Ascending aorta (tissue), 2 donors: ENCODE measurements around the gene EFEMP2. TPM values are rescaled to one million over a fixed set of nuclear protein-coding genes. Genes with fewer than 3 reads are reported as not detected.
"Not testable (repeated sequence)": the region's sequence is repeated elsewhere in the genome, so short reads cannot be mapped to it uniquely, and the experiment has no call there.

Source experiments
- DNase-seq, 2 donors: peaks; one replicate each; pipeline ENCODE4 v3.0.0-alpha.2; 2019; ENCODE audit warnings: low spot score in 2 of 2
- H3K27ac ChIP-seq, 2 donors: fragments of 200-600 bp; sonication (generic); one replicate each; pipeline ENCODE4 v1.5.1; 2016 to 2017; ENCODE audit warnings: mild to moderate bottlenecking in 1 of 2
- H3K27me3 ChIP-seq: fragments of 200-600 bp; sonication (generic); one replicate; pipeline ENCODE4 v1.5.1; 2017
- H3K36me3 ChIP-seq, 2 donors: fragments of 200-600 bp; sonication (generic); one replicate each; pipeline ENCODE4 v1.5.1; 2016
- H3K4me1 ChIP-seq, 2 donors: fragments of 200-600 bp; sonication (generic); one replicate each; pipeline ENCODE4 v1.5.1; 2016 to 2017; ENCODE audit warnings: mild to moderate bottlenecking in 1 of 2
- H3K4me3 ChIP-seq, 2 donors: fragments of 200-600 bp; sonication (generic); one replicate each; pipeline ENCODE4 v1.5.1; 2016 to 2017; ENCODE audit warnings: mild to moderate bottlenecking in 1 of 2
- H3K9me3 ChIP-seq, 2 donors: fragments of 200-600 bp; sonication (generic); one replicate each; pipeline ENCODE4 v1.5.1; 2016
- CTCF ChIP-seq, 3 experiments: fragments of 200-600 bp in 2 of 3; fragments of 450-650 bp in 1 of 3; sonication (generic) in 2 of 3; IDR thresholded peaks; one replicate each; pipeline ENCODE4 v1.5.1; 2016 to 2019; ENCODE audit warnings: antibody characterized with exemption in 3 of 3, mild to moderate bottlenecking in 1 of 3, moderate library complexity in 1 of 3
- intact Hi-C: fragments of 100-400 bp; cut with DNase I; formaldehyde crosslinking; loops from one replicate; pipeline ENCODE4 v1.15.1; 2023
- total RNA-seq: library from RNA; depleted of rRNA; stranded (reverse); fragments of >200 nt; gene quantifications from one replicate; pipeline ENCODE4 v1.1.0, GENCODE V29; 2016

The EFEMP2 gene
- total RNA-seq, 1 donor from 2014 or later = 92.8 TPM

- DNase-seq = peak in 1 of 2 donors; percentile 70
- H3K4me3 ChIP-seq = peak overlapping the region in 1 of 2 donors; percentile 82
These were observed 21.5 kb upstream of the EFEMP2 start for GRCh38 chr11:65894034-65894591.

GRCh38 chr11:65892661-65893317, 20.2 kb upstream of the EFEMP2 start:
- no peaks in the 10 kb centered on the region for H3K27me3 ChIP-seq
- peaks cover 17 to 31% of the 10 kb centered on the region in 2 donors for H3K4me1 ChIP-seq
- peak overlapping the region; percentile 82 to 85 for H3K4me3 ChIP-seq
- no peak for DNase-seq
- H3K36me3 ChIP-seq = no peaks in the 10 kb centered on the region
- intact Hi-C loops = no loop called here
- peak overlapping the region; percentile 98 for H3K27ac ChIP-seq
- no peaks in the 10 kb centered on the region for H3K9me3 ChIP-seq
- no peak for TF ChIP-seq CTCF (IDR thresholded peaks at IDR 0.05)

More at GRCh38 chr11:65894034-65894591, 21.5 kb upstream of the EFEMP2 start:
- H3K36me3 ChIP-seq = no peaks in the 10 kb centered on the region
- no peaks in the 10 kb centered on the region for H3K9me3 ChIP-seq
- peak overlapping the region; percentile 98 for H3K27ac ChIP-seq
- intact Hi-C loops = no loop called here
- TF ChIP-seq CTCF (IDR thresholded peaks at IDR 0.05) = no peak
- H3K4me1 ChIP-seq = peaks cover 17 to 31% of the 10 kb centered on the region in 2 donors
- H3K27me3 ChIP-seq = no peaks in the 10 kb centered on the region

DNA sequence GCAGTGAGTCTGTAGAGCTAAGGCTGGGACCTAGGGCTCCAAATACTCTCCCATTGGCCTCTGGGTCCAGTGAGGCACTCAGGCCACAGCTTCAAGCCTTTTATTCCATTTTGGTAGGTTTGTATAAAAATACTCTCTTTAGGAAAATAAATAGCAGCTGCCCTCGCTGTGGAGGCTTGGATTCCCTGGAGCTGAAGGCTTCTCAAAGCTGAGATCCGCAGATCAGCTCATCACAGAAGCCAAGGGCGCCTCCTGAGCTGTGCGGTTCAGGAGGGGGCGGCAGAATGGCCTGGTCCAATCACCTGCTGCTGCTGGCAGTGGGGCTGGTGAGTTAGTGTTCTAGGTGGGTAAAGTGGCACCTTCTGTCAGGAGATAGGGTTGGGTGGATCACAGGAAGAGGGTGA, 19.5 kb upstream of the EFEMP2 start:
- H3K4me3 ChIP-seq = peak overlapping the region; percentile 82 to 85
- intact Hi-C loops, DNase-seq, H3K9me3 ChIP-seq, H3K36me3 ChIP-seq, H3K27me3 ChIP-seq: not testable (repeated sequence)
- peak overlapping the region; percentile 98 for H3K27ac ChIP-seq
- peaks cover 20 to 34% of the 10 kb centered on the region in 2 donors for H3K4me1 ChIP-seq

- no peaks in the 10 kb centered on the region for H3K9me3 ChIP-seq
- peaks cover 20 to 34% of the 10 kb centered on the region in 2 donors for H3K4me1 ChIP-seq
- peak in 1 of 2 donors; percentile 72 for DNase-seq
- peak overlapping the region; percentile 82 to 85 for H3K4me3 ChIP-seq
- intact Hi-C loops = no loop called here
- peak overlapping the region; percentile 98 for H3K27ac ChIP-seq
- peaks cover 0 to 6% of the 10 kb centered on the region in 2 donors for H3K36me3 ChIP-seq
- H3K27me3 ChIP-seq = no peaks in the 10 kb centered on the region
- peak in 2 of 3 experiments; percentile 16 to 35 for TF ChIP-seq CTCF (IDR thresholded peaks at IDR 0.05)
These were observed 18.9 kb upstream of the EFEMP2 start for GRCh38 chr11:65891219-65892136.

GRCh38 chr11:65890324-65891218, 18.0 kb upstream of the EFEMP2 start, which contains the start of gene CCDC85B:
CCDC85B (plus strand) TSS chr11:65890673; CDS start chr11:65890784, 111 bp downstream.
- intact Hi-C loops = loop anchor here (1.0 kb wide), 1 partner anchor 10 kb away; the partner anchor contains the start of gene FOSL1
- Histone ChIP-seq H3K4me1 (peaks cover 20 to 34% of the 10 kb centered on the region in 2 donors), H3K27ac (peak within 1 kb of the TSS; percentile 98), H3K27me3 (no peaks in the 10 kb centered on the region), H3K4me3 (peak within 1 kb of the TSS; percentile 82 to 85), H3K36me3 (peaks cover 0 to 15% of the 10 kb centered on the region in 2 donors), H3K9me3 (no peaks in the 10 kb centered on the region)
- DNase-seq = peak; percentile 98 to 100
- peak in 1 of 3 experiments; percentile 29 for TF ChIP-seq CTCF (IDR thresholded peaks at IDR 0.05)
